K562 treated with DMSO at 1 percent for 24 hours (cell line): Measurements from ENCODE around the gene DPF1. TPM values are rescaled to one million over a fixed set of nuclear protein-coding genes. Genes with fewer than 3 reads are reported as not detected.

Source experiments
- total RNA-seq: library from RNA; unstranded; fragments of 300-600 nt; gene quantifications from 2 replicates; pipeline ENCODE4 v1.2.3, GENCODE V29; 2022; ENCODE audit warnings: low read depth; ENCODE audit not compliant: insufficient read depth

The DPF1 gene
- 2.8 and 3.0 TPM in 2 replicates for total RNA-seq

GRCh38 chr19:38224014-38224862 lies at the start of gene DPF1:
Gene DPF1 (minus strand): TSS chr19:38224222. CDS start chr19:38224142, 80 bp downstream.

GRCh38 chr19:38264486-38265212 lies 40.6 kb upstream of the DPF1 start, which contains the start of gene SPINT2:
Gene SPINT2 (plus strand): TSS chr19:38264573. CDS start chr19:38264893, 320 bp downstream.

Other genes with a start within 250 kb of the DPF1 start
- 60.5 and 72.2 TPM in 2 replicates for gene PPP1R14A, start 32.2 kb upstream of the DPF1 start, total RNA-seq
- 0.75 TPM in 1 of 2 replicates, not detected in the other for gene SPINT2, start 40.4 kb upstream of the DPF1 start, total RNA-seq
- gene C19orf33, start 80.0 kb upstream of the DPF1 start, total RNA-seq, result not detected in 2 replicates
- gene YIF1B, start 91.7 kb upstream of the DPF1 start, total RNA-seq, result 377 and 406 TPM in 2 replicates
- 0.13 and 0.29 TPM in 2 replicates for gene KCNK6, start 95.6 kb upstream of the DPF1 start, total RNA-seq
- 0.87 TPM in 1 of 2 replicates, not detected in the other for gene CATSPERG, start 111.6 kb upstream of the DPF1 start, total RNA-seq
- 395 and 440 TPM in 2 replicates for gene PSMD8, start 150.3 kb upstream of the DPF1 start, total RNA-seq
- 0.65 and 2.0 TPM in 2 replicates for gene GGN, start 163.8 kb upstream of the DPF1 start, total RNA-seq
- gene SPRED3, start 164.5 kb upstream of the DPF1 start, total RNA-seq, result 1.3 and 1.7 TPM in 2 replicates
- gene FAM98C, start 178.9 kb upstream of the DPF1 start, total RNA-seq, result 44.4 and 47.5 TPM in 2 replicates
- gene RASGRP4, start 202.0 kb upstream of the DPF1 start, total RNA-seq, result 18.2 and 20.0 TPM in 2 replicates
- 1.7 and 2.9 TPM in 2 replicates for gene RYR1, start 209.5 kb upstream of the DPF1 start, total RNA-seq